WTC11 (cell line): ENCODE measurements around the gene PPM1G. TPM values are rescaled to one million over a fixed set of nuclear protein-coding genes. Genes with fewer than 3 reads are reported as not detected.

Source experiments
- ATAC-seq: fragments of 200-7000 bp; cut with Tn5 transposase; 2 replicates; pipeline ENCODE4 v1.10.0; 2021; ENCODE audit warnings: mild to moderate bottlenecking, moderate library complexity
- CTCF ChIA-PET: fragments of 300-600 bp; sonication (Branson Sonifier 250); formaldehyde crosslinking; loops from one replicate; lab custom pipeline; 2021; ENCODE audit warnings: antibody characterized with exemption; lab: Charles Lee
- POLR2A ChIA-PET: fragments of 350-600 bp; sonication (Branson Sonifier 250); formaldehyde crosslinking; loops from one replicate; lab custom pipeline; 2021; ENCODE audit warnings: antibody characterized with exemption; lab: Charles Lee
- DNase-seq: peaks from one replicate; pipeline ENCODE4 v3.0.0; 2021; ENCODE audit warnings: low spot score
- H3K27ac Mint-ChIP-seq: 2 replicates; pipeline ENCODE4 v1.8.0; 2021; ENCODE audit warnings: mixed read lengths
- H3K27me3 Mint-ChIP-seq: 2 replicates; pipeline ENCODE4 v1.8.0; 2021; ENCODE audit warnings: low read depth, mild to moderate bottlenecking, moderate library complexity, mixed read lengths
- H3K36me3 Mint-ChIP-seq: 2 replicates; pipeline ENCODE4 v1.8.0; 2021; ENCODE audit warnings: mixed read lengths
- H3K4me1 Mint-ChIP-seq: 2 replicates; pipeline ENCODE4 v1.8.0; 2022; ENCODE audit warnings: mixed read lengths
- H3K4me3 Mint-ChIP-seq: 2 replicates; pipeline ENCODE4 v1.8.0; 2021; ENCODE audit warnings: mild to moderate bottlenecking, moderate library complexity, mixed read lengths
- H3K9me3 Mint-ChIP-seq: 2 replicates; pipeline ENCODE4 v1.8.0; 2021; ENCODE audit warnings: mixed read lengths
- GRHL2 ChIP-seq: fragments of 250-450 bp; sonication (Bioruptor Pico); IDR thresholded peaks from 2 replicates; pipeline ENCODE4 v1.8.0; 2022; ENCODE audit warnings: mild to moderate bottlenecking, moderate library complexity; ENCODE audit not compliant: insufficient replicate concordance, severe bottlenecking
- HMGA2 ChIP-seq: fragments of 250-450 bp; sonication (Bioruptor Pico); IDR thresholded peaks from 2 replicates; pipeline ENCODE4 v1.4.0; 2021; ENCODE audit warnings: mild to moderate bottlenecking, moderate library complexity
- OVOL2 ChIP-seq: fragments of 250-450 bp; sonication (Bioruptor Pico); IDR thresholded peaks from 2 replicates; pipeline ENCODE4 v1.9.0; 2021; ENCODE audit warnings: mild to moderate bottlenecking, borderline replicate concordance
- SMAD4 ChIP-seq: sonication (generic); formaldehyde crosslinking; IDR thresholded peaks from 2 replicates; pipeline ENCODE4 v1.8.0; 2022; ENCODE audit warnings: mild to moderate bottlenecking, missing genetic modification reagents
- TEAD1 ChIP-seq: sonication (generic); formaldehyde crosslinking; IDR thresholded peaks from 2 replicates; pipeline ENCODE4 v1.8.0; 2022; ENCODE audit warnings: mild to moderate bottlenecking, missing genetic modification reagents
- ZNF416 ChIP-seq: fragments of 250-450 bp; sonication (Bioruptor Pico); IDR thresholded peaks from 2 replicates; pipeline ENCODE4 v1.9.0; 2021; ENCODE audit warnings: mild to moderate bottlenecking, inconsistent platforms
- total RNA-seq: library from RNA; stranded (reverse); gene quantifications from 3 replicates; pipeline ENCODE4 v1.2.3, GENCODE V29; 2021
- TF ChIP-seq, protein P1 (sequence below): sonication (generic); formaldehyde crosslinking; conservative IDR thresholded peaks from 2 replicates; pipeline ENCODE4 v1.8.1; 2023; ENCODE audit warnings: mild to moderate bottlenecking, low read depth, missing genetic modification reagents, moderate library complexity
- TF ChIP-seq, protein P2 (sequence below): sonication (generic); formaldehyde crosslinking; IDR thresholded peaks from 2 replicates; pipeline ENCODE4 v1.8.1; 2023; ENCODE audit warnings: mild to moderate bottlenecking, missing genetic modification reagents
- TF ChIP-seq, protein P3 (sequence below): sonication (generic); formaldehyde crosslinking; conservative IDR thresholded peaks from 2 replicates; pipeline ENCODE4 v1.8.1; 2022; ENCODE audit warnings: mild to moderate bottlenecking, missing genetic modification reagents
- TF ChIP-seq, protein P4 (sequence below): sonication (generic); formaldehyde crosslinking; IDR thresholded peaks from 2 replicates; pipeline ENCODE4 v1.8.0; 2022; ENCODE audit warnings: missing genetic modification reagents
- TF ChIP-seq, protein P5 (sequence below): fragments of 200-600 bp; IDR thresholded peaks from 2 replicates; pipeline ENCODE4 v1.8.0; 2022; ENCODE audit warnings: antibody characterized with exemption
- TF ChIP-seq, protein P6 (sequence below): sonication (generic); formaldehyde crosslinking; IDR thresholded peaks from 2 replicates; pipeline ENCODE4 v1.8.1; 2023; ENCODE audit warnings: mild to moderate bottlenecking, missing genetic modification reagents, moderate library complexity

Gene PPM1G
- total RNA-seq, 1 experiment from 2014 or later, result 193 TPM

DNA sequence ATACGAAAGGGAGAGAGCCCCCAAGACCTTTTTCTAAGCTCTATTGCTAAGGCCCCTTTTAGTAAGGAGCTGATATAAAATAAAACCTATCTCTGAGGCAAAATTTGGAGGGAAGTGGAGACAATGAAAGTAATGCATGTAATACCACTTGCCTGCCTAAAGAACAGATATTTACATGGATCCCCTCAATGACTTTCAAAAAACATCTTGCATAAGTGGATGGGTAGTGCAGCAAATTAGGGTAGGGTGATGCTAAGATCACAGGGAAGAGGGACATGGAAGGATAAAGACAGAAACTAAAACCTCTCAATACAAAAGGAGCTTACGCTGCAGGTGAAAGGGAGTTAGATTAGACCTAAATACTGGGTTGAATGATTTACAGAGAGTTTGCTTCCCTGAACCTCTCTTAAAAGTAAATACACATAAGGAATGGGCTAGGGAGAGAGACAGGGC lies 30.0 kb downstream of the PPM1G start (continued):
- TF ChIP-seq, protein P1, sequence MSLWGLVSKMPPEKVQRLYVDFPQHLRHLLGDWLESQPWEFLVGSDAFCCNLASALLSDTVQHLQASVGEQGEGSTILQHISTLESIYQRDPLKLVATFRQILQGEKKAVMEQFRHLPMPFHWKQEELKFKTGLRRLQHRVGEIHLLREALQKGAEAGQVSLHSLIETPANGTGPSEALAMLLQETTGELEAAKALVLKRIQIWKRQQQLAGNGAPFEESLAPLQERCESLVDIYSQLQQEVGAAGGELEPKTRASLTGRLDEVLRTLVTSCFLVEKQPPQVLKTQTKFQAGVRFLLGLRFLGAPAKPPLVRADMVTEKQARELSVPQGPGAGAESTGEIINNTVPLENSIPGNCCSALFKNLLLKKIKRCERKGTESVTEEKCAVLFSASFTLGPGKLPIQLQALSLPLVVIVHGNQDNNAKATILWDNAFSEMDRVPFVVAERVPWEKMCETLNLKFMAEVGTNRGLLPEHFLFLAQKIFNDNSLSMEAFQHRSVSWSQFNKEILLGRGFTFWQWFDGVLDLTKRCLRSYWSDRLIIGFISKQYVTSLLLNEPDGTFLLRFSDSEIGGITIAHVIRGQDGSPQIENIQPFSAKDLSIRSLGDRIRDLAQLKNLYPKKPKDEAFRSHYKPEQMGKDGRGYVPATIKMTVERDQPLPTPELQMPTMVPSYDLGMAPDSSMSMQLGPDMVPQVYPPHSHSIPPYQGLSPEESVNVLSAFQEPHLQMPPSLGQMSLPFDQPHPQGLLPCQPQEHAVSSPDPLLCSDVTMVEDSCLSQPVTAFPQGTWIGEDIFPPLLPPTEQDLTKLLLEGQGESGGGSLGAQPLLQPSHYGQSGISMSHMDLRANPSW (CRISPR knock-in tag), result no peak

DNA sequence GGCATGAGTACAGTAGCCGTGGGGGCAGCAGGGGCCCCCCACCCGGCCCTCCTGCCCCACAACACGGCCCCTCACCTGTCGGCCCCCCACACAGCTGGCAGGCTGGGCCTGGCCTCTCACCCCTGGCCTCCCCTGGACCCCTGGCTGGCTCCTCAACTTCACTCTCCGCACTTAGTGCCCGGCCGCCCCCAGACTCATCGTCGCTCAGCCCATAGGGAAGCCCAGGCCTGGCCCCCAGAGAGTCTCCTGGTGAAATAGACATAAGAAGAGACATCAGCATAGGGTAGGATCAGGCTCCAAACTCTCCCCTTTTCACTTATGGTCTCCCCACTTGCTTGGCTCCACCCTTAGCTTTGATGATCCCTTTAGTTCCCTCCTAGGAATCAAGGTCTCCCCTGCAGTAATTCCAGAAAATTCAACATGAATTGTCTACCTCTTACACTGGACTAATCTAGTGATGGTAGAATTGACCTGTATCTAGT lies 30.5 kb downstream of the PPM1G start:
- no peaks in the 10 kb centered on the region; the same call in 1 of the 2 replicates for H3K27me3 Mint-ChIP-seq
- H3K4me1 Mint-ChIP-seq, result peaks cover 20% of the 10 kb centered on the region
- no peaks in the 10 kb centered on the region for H3K9me3 Mint-ChIP-seq
- DNase-seq (no peak), ATAC-seq (no peak)
- ChIA-PET CTCF (interaction anchor here (1.0 to 1.7 kb wide), 2 partner anchors 30 to 99 kb away, joined by 3 to 4 read pairs; partner anchors contain the start of gene PPM1G), POLR2A (no interaction called here)
- TF ChIP-seq, protein P2, sequence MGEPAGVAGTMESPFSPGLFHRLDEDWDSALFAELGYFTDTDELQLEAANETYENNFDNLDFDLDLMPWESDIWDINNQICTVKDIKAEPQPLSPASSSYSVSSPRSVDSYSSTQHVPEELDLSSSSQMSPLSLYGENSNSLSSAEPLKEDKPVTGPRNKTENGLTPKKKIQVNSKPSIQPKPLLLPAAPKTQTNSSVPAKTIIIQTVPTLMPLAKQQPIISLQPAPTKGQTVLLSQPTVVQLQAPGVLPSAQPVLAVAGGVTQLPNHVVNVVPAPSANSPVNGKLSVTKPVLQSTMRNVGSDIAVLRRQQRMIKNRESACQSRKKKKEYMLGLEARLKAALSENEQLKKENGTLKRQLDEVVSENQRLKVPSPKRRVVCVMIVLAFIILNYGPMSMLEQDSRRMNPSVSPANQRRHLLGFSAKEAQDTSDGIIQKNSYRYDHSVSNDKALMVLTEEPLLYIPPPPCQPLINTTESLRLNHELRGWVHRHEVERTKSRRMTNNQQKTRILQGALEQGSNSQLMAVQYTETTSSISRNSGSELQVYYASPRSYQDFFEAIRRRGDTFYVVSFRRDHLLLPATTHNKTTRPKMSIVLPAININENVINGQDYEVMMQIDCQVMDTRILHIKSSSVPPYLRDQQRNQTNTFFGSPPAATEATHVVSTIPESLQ (CRISPR knock-in tag), result no peak
- TF ChIP-seq SMAD4 (CRISPR knock-in tag) (no peak), ZNF416 (CRISPR knock-in tag) (no peak), OVOL2 (CRISPR knock-in tag) (no peak), TEAD1 (no peak), GRHL2 (CRISPR knock-in tag) (no peak), HMGA2 (CRISPR knock-in tag) (no peak)
- TF ChIP-seq, protein P3, sequence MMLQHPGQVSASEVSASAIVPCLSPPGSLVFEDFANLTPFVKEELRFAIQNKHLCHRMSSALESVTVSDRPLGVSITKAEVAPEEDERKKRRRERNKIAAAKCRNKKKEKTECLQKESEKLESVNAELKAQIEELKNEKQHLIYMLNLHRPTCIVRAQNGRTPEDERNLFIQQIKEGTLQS (CRISPR knock-in tag), result no peak
- TF ChIP-seq, protein P4, sequence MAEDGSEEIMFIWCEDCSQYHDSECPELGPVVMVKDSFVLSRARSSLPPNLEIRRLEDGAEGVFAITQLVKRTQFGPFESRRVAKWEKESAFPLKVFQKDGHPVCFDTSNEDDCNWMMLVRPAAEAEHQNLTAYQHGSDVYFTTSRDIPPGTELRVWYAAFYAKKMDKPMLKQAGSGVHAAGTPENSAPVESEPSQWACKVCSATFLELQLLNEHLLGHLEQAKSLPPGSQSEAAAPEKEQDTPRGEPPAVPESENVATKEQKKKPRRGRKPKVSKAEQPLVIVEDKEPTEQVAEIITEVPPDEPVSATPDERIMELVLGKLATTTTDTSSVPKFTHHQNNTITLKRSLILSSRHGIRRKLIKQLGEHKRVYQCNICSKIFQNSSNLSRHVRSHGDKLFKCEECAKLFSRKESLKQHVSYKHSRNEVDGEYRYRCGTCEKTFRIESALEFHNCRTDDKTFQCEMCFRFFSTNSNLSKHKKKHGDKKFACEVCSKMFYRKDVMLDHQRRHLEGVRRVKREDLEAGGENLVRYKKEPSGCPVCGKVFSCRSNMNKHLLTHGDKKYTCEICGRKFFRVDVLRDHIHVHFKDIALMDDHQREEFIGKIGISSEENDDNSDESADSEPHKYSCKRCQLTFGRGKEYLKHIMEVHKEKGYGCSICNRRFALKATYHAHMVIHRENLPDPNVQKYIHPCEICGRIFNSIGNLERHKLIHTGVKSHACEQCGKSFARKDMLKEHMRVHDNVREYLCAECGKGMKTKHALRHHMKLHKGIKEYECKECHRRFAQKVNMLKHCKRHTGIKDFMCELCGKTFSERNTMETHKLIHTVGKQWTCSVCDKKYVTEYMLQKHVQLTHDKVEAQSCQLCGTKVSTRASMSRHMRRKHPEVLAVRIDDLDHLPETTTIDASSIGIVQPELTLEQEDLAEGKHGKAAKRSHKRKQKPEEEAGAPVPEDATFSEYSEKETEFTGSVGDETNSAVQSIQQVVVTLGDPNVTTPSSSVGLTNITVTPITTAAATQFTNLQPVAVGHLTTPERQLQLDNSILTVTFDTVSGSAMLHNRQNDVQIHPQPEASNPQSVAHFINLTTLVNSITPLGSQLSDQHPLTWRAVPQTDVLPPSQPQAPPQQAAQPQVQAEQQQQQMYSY, result no peak
- TF ChIP-seq, protein P5, sequence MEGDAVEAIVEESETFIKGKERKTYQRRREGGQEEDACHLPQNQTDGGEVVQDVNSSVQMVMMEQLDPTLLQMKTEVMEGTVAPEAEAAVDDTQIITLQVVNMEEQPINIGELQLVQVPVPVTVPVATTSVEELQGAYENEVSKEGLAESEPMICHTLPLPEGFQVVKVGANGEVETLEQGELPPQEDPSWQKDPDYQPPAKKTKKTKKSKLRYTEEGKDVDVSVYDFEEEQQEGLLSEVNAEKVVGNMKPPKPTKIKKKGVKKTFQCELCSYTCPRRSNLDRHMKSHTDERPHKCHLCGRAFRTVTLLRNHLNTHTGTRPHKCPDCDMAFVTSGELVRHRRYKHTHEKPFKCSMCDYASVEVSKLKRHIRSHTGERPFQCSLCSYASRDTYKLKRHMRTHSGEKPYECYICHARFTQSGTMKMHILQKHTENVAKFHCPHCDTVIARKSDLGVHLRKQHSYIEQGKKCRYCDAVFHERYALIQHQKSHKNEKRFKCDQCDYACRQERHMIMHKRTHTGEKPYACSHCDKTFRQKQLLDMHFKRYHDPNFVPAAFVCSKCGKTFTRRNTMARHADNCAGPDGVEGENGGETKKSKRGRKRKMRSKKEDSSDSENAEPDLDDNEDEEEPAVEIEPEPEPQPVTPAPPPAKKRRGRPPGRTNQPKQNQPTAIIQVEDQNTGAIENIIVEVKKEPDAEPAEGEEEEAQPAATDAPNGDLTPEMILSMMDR, result no peak
- TF ChIP-seq, protein P6, sequence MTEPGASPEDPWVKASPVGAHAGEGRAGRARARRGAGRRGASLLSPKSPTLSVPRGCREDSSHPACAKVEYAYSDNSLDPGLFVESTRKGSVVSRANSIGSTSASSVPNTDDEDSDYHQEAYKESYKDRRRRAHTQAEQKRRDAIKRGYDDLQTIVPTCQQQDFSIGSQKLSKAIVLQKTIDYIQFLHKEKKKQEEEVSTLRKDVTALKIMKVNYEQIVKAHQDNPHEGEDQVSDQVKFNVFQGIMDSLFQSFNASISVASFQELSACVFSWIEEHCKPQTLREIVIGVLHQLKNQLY (CRISPR knock-in tag), result no peak
- H3K27ac Mint-ChIP-seq, result peak overlapping the region; percentile 96
- H3K36me3 Mint-ChIP-seq, result peaks cover 61% of the 10 kb centered on the region
- peak overlapping the region; percentile 94 for H3K4me3 Mint-ChIP-seq
